HEK293 (cell line): ENCODE data around the gene CDH24.

Experiments
- BCL11B ChIP-seq: fragments of 450-650 bp; formaldehyde crosslinking; IDR thresholded peaks from 2 replicates; pipeline ENCODE4 v1.5.1; 2016; ENCODE audit warnings: low read depth, missing biosample characterization, missing genetic modification characterization
- CTCF ChIP-seq: fragments of 450-650 bp; formaldehyde crosslinking; IDR thresholded peaks from 2 replicates; pipeline ENCODE4 v1.5.1; 2016; ENCODE audit warnings: missing biosample characterization, missing genetic modification characterization
- YY1 ChIP-seq: fragments of 450-650 bp; formaldehyde crosslinking; IDR thresholded peaks from 2 replicates; pipeline ENCODE4 v1.5.1; 2018; ENCODE audit warnings: missing biosample characterization, missing genetic modification characterization
- ZFP3 ChIP-seq: fragments of 450-650 bp; formaldehyde crosslinking; IDR thresholded peaks from 2 replicates; pipeline ENCODE4 v1.5.1; 2016; ENCODE audit warnings: low read depth, missing biosample characterization, missing genetic modification characterization
- ZNF121 ChIP-seq: fragments of 450-650 bp; formaldehyde crosslinking; IDR thresholded peaks from 2 replicates; pipeline ENCODE4 v1.5.1; 2016; ENCODE audit warnings: missing biosample characterization, missing genetic modification characterization
- ZNF350 ChIP-seq: fragments of 450-650 bp; formaldehyde crosslinking; IDR thresholded peaks from 2 replicates; pipeline ENCODE4 v1.5.0; 2017; ENCODE audit warnings: missing biosample characterization, mild to moderate bottlenecking, missing genetic modification characterization
- ZNF366 ChIP-seq: fragments of 450-650 bp; formaldehyde crosslinking; conservative IDR thresholded peaks from 2 replicates; pipeline ENCODE4 v1.5.1; 2016; ENCODE audit warnings: missing biosample characterization, missing genetic modification characterization
- ZNF610 ChIP-seq: fragments of 450-650 bp; formaldehyde crosslinking; IDR thresholded peaks from 2 replicates; pipeline ENCODE4 v1.5.1; 2016; ENCODE audit warnings: missing biosample characterization, missing genetic modification characterization, borderline replicate concordance
- ZNF776 ChIP-seq: fragments of 450-650 bp; formaldehyde crosslinking; IDR thresholded peaks from 2 replicates; pipeline ENCODE4 v1.5.0; 2017; ENCODE audit warnings: missing biosample characterization, missing genetic modification characterization, borderline replicate concordance
- ZNF792 ChIP-seq: fragments of 450-650 bp; formaldehyde crosslinking; IDR thresholded peaks from 2 replicates; pipeline ENCODE4 v1.5.1; 2016; ENCODE audit warnings: missing biosample characterization, missing genetic modification characterization

DNA sequence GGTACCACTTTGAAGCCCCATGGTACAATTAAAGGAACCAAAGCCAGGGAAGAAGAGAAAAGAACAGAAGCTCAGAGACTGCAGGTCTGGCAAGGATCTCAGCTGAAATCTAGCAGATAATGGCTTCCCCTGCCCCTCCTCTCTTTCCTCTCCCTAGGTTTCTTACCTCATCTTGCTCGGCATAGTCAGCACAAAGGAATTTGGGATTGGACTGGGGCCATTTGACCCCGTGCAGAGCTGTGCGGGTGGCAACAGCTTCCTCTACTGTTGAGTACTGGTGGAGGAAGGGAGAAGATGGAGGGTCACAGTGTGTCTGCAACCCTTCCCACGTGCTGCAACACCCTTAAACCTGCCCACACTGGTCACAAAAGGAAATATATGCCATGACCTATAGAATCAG, 4.7 kb upstream of the CDH24 start:
- no peak for TF ChIP-seq CTCF (tag by site-specific recombination)
- TF ChIP-seq ZNF350 (tag by site-specific recombination) = no peak
- TF ChIP-seq ZNF366 (tag by site-specific recombination) = peak; percentile 54
- no peak for TF ChIP-seq YY1 (tag by site-specific recombination)
- TF ChIP-seq ZNF121 (tag by site-specific recombination) = no peak
- TF ChIP-seq ZNF776 (tag by site-specific recombination) = no peak
- no peak for TF ChIP-seq ZFP3 (tag by site-specific recombination)
- no peak for TF ChIP-seq ZNF792 (tag by site-specific recombination)
- TF ChIP-seq BCL11B (tag by site-specific recombination) = no peak
- TF ChIP-seq ZNF610 (tag by site-specific recombination) = no peak
